WTC11 (cell line): ENCODE measurements around the gene SHOC2. TPM values are rescaled to one million over a fixed set of nuclear protein-coding genes. Genes with fewer than 3 reads are reported as not detected.

Source experiments
- ATF2 ChIP-seq: sonication (generic); formaldehyde crosslinking; IDR thresholded peaks from 2 replicates; pipeline ENCODE4 v1.8.1; 2022; ENCODE audit warnings: low read depth, missing genetic modification reagents, borderline replicate concordance
- ATF6 ChIP-seq: sonication (generic); formaldehyde crosslinking; IDR thresholded peaks from 2 replicates; pipeline ENCODE4 v1.8.1; 2023; ENCODE audit warnings: mild to moderate bottlenecking, missing genetic modification reagents
- CREM ChIP-seq: sonication (generic); formaldehyde crosslinking; IDR thresholded peaks from 2 replicates; pipeline ENCODE4 v1.8.1; 2022; ENCODE audit warnings: mild to moderate bottlenecking, missing genetic modification reagents, moderate library complexity
- ETV6 ChIP-seq: sonication (generic); formaldehyde crosslinking; IDR thresholded peaks from 2 replicates; pipeline ENCODE4 v1.8.1; 2022; ENCODE audit warnings: mild to moderate bottlenecking, missing genetic modification reagents
- FOXJ3 ChIP-seq: sonication (generic); formaldehyde crosslinking; IDR thresholded peaks from 2 replicates; pipeline ENCODE4 v1.9.0; 2021; ENCODE audit warnings: missing genetic modification reagents, mild to moderate bottlenecking, borderline replicate concordance
- GABPB1 ChIP-seq: sonication (generic); formaldehyde crosslinking; IDR thresholded peaks from 2 replicates; pipeline ENCODE4 v1.8.1; 2023; ENCODE audit warnings: mild to moderate bottlenecking, missing genetic modification reagents
- MAX ChIP-seq: sonication (generic); formaldehyde crosslinking; IDR thresholded peaks from 2 replicates; pipeline ENCODE4 v1.8.0; 2022; ENCODE audit warnings: mild to moderate bottlenecking, missing genetic modification reagents
- MXD4 ChIP-seq: fragments of 250-450 bp; sonication (Bioruptor Pico); IDR thresholded peaks from 2 replicates; pipeline ENCODE4 v1.8.0; 2021; ENCODE audit warnings: mild to moderate bottlenecking, moderate library complexity, borderline replicate concordance
- NFE2L1 ChIP-seq: sonication (generic); formaldehyde crosslinking; IDR thresholded peaks from 2 replicates; pipeline ENCODE4 v1.8.1; 2023; ENCODE audit warnings: missing genetic modification reagents
- NR3C1 ChIP-seq: sonication (generic); formaldehyde crosslinking; conservative IDR thresholded peaks from 2 replicates; pipeline ENCODE4 v1.8.1; 2023; ENCODE audit warnings: low read depth, mild to moderate bottlenecking, missing genetic modification reagents
- SMAD3 ChIP-seq: sonication (generic); formaldehyde crosslinking; IDR thresholded peaks from 2 replicates; pipeline ENCODE4 v1.8.0; 2022; ENCODE audit warnings: missing genetic modification reagents, mild to moderate bottlenecking, borderline replicate concordance
- SMAD4 ChIP-seq: sonication (generic); formaldehyde crosslinking; IDR thresholded peaks from 2 replicates; pipeline ENCODE4 v1.8.0; 2022; ENCODE audit warnings: mild to moderate bottlenecking, missing genetic modification reagents
- SP1 ChIP-seq: sonication (generic); formaldehyde crosslinking; conservative IDR thresholded peaks from 2 replicates; pipeline ENCODE4 v1.8.1; 2022; ENCODE audit warnings: missing genetic modification reagents
- USF2 ChIP-seq: sonication (generic); formaldehyde crosslinking; IDR thresholded peaks from 2 replicates; pipeline ENCODE4 v1.8.1; 2023; ENCODE audit warnings: mild to moderate bottlenecking, missing genetic modification reagents, moderate library complexity
- ZNF423 ChIP-seq: fragments of 250-450 bp; sonication (Bioruptor Pico); IDR thresholded peaks from 2 replicates; pipeline ENCODE4 v2.1.2; 2022; ENCODE audit warnings: mild to moderate bottlenecking, moderate library complexity
- total RNA-seq: library from RNA; stranded (reverse); gene quantifications from 3 replicates; pipeline ENCODE4 v1.2.3, GENCODE V29; 2021
- TF ChIP-seq, protein P1 (sequence below): sonication (generic); formaldehyde crosslinking; IDR thresholded peaks from 2 replicates; pipeline ENCODE4 v1.8.1; 2022; ENCODE audit warnings: mild to moderate bottlenecking, moderate library complexity, missing genetic modification reagents
- TF ChIP-seq, protein P2 (sequence below): sonication (generic); formaldehyde crosslinking; IDR thresholded peaks from 2 replicates; pipeline ENCODE4 v1.8.1; 2023; ENCODE audit warnings: mild to moderate bottlenecking, moderate library complexity, missing genetic modification reagents
- TF ChIP-seq, protein P3 (sequence below): sonication (generic); formaldehyde crosslinking; IDR thresholded peaks from 2 replicates; pipeline ENCODE4 v1.8.1; 2023; ENCODE audit warnings: mild to moderate bottlenecking, missing genetic modification reagents

SHOC2 gene
- total RNA-seq, 1 experiment from 2014 or later = 21.6 TPM

GRCh38 chr10:110872145-110872983 is 47.0 kb upstream of the SHOC2 start (continued):
- no peak for TF ChIP-seq ATF2 (CRISPR knock-in tag)
- TF ChIP-seq, protein P1, sequence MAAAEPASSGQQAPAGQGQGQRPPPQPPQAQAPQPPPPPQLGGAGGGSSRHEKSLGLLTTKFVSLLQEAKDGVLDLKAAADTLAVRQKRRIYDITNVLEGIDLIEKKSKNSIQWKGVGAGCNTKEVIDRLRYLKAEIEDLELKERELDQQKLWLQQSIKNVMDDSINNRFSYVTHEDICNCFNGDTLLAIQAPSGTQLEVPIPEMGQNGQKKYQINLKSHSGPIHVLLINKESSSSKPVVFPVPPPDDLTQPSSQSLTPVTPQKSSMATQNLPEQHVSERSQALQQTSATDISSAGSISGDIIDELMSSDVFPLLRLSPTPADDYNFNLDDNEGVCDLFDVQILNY (CRISPR knock-in tag) = peak; percentile 39; the same call in 1 of the 2 replicates
- no peak for TF ChIP-seq NFE2L1 (CRISPR knock-in tag)
- no peak for TF ChIP-seq ZNF423 (CRISPR knock-in tag)
- TF ChIP-seq CREM (CRISPR knock-in tag) = 0 out of 2 replicates have a peak, but pooled peaks have one; percentile 53
- TF ChIP-seq ATF6 (CRISPR knock-in tag) = no peak
- TF ChIP-seq, protein P2, sequence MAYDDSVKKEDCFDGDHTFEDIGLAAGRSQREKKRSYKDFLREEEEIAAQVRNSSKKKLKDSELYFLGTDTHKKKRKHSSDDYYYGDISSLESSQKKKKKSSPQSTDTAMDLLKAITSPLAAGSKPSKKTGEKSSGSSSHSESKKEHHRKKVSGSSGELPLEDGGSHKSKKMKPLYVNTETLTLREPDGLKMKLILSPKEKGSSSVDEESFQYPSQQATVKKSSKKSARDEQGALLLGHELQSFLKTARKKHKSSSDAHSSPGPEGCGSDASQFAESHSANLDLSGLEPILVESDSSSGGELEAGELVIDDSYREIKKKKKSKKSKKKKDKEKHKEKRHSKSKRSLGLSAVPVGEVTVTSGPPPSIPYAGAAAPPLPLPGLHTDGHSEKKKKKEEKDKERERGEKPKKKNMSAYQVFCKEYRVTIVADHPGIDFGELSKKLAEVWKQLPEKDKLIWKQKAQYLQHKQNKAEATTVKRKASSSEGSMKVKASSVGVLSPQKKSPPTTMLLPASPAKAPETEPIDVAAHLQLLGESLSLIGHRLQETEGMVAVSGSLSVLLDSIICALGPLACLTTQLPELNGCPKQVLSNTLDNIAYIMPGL (CRISPR knock-in tag) = peak; percentile 46; the same call in 1 of the 2 replicates
- no peak for TF ChIP-seq NR3C1 (CRISPR knock-in tag)
- no peak for TF ChIP-seq FOXJ3
- TF ChIP-seq, protein P3, sequence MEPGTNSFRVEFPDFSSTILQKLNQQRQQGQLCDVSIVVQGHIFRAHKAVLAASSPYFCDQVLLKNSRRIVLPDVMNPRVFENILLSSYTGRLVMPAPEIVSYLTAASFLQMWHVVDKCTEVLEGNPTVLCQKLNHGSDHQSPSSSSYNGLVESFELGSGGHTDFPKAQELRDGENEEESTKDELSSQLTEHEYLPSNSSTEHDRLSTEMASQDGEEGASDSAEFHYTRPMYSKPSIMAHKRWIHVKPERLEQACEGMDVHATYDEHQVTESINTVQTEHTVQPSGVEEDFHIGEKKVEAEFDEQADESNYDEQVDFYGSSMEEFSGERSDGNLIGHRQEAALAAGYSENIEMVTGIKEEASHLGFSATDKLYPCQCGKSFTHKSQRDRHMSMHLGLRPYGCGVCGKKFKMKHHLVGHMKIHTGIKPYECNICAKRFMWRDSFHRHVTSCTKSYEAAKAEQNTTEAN = no peak
- TF ChIP-seq GABPB1 (CRISPR knock-in tag) = peak; percentile 21; the same call in 1 of the 2 replicates
- TF ChIP-seq SP1 (CRISPR knock-in tag) = 0 out of 2 replicates have a peak, but pooled peaks have one; percentile 21
- TF ChIP-seq MAX (CRISPR knock-in tag) = peak; percentile 88
- peak; percentile 76 for TF ChIP-seq USF2 (CRISPR knock-in tag)
- TF ChIP-seq SMAD4 (CRISPR knock-in tag) = no peak
- TF ChIP-seq MXD4 (CRISPR knock-in tag) = no peak
- no peak for TF ChIP-seq ETV6 (CRISPR knock-in tag)
- 0 out of 2 replicates have a peak, but pooled peaks have one; percentile 44 for TF ChIP-seq SMAD3 (CRISPR knock-in tag)
